Heart left ventricle (tissue), 16 donors: ENCODE measurements around the gene ADAMTS7. TPM values are rescaled to one million over a fixed set of nuclear protein-coding genes. Genes with fewer than 3 reads are reported as not detected.
"Not testable (repeated sequence)": the region's sequence is repeated elsewhere in the genome, so short reads cannot be mapped to it uniquely, and the experiment has no call there.

Experiments used
- ATAC-seq, 4 donors: fragments of 200-7000 bp; cut with Tn5 transposase; one replicate each; pipeline ENCODE4 v1.9.1; 2020 to 2022; ENCODE audit warnings: moderate library complexity in 4 of 4, mild to moderate bottlenecking in 3 of 4, moderate number of reproducible peaks in 1 of 4
- DNase-seq, 5 donors: peaks; one replicate each; pipeline ENCODE4 v3.0.0-alpha.2; 2020
- H3K27ac ChIP-seq, 12 donors: fragments of 200-600 bp; sonication (generic) in 4 of 12; one replicate each; pipeline versions ENCODE4 v1.5.0 to v1.8.0; 2016 to 2022; ENCODE audit warnings: mild to moderate bottlenecking in 2 of 12
- H3K27me3 ChIP-seq, 9 donors: fragments of 200-600 bp; sonication (generic) in 2 of 9; one replicate each; pipeline versions ENCODE4 v1.5.1 to v1.8.0; 2016 to 2022; ENCODE audit warnings: mild to moderate bottlenecking in 3 of 9
- H3K36me3 ChIP-seq, 9 donors: fragments of 200-600 bp; sonication (generic) in 2 of 9; one replicate each; pipeline versions ENCODE4 v1.5.0 to v1.8.0; 2018 to 2022; ENCODE audit warnings: mild to moderate bottlenecking in 2 of 9
- H3K4me1 ChIP-seq, 12 donors: fragments of 200-600 bp; sonication (generic) in 4 of 12; one replicate each; pipeline versions ENCODE4 v1.5.0 to v1.8.0; 2016 to 2022; ENCODE audit warnings: mild to moderate bottlenecking in 3 of 12
- H3K4me3 ChIP-seq, 12 donors: fragments of 200-600 bp; sonication (generic) in 4 of 12; one replicate each; pipeline versions ENCODE4 v1.5.0 to v1.8.0; 2017 to 2022; ENCODE audit warnings: mild to moderate bottlenecking in 9 of 12, moderate library complexity in 4 of 12
- H3K9me3 ChIP-seq, 12 donors: fragments of 200-600 bp; sonication (generic) in 4 of 12; one replicate each; pipeline versions ENCODE4 v1.5.0 to v1.8.0; 2016 to 2022; ENCODE audit warnings: mild to moderate bottlenecking in 1 of 12
- CTCF ChIP-seq, 12 donors: fragments of 200-600 bp; sonication (generic) in 4 of 12; IDR thresholded peaks; one replicate each; pipeline versions ENCODE4 v1.5.0 to v1.8.0; 2018 to 2022; ENCODE audit warnings: antibody characterized with exemption in 12 of 12, mild to moderate bottlenecking in 5 of 12
- POLR2A ChIP-seq, 2 donors: fragments of 450-650 bp; IDR thresholded peaks; one replicate each; pipeline ENCODE4 v1.6.1; 2017; ENCODE audit warnings: antibody characterized with exemption in 2 of 2, mild to moderate bottlenecking in 2 of 2, moderate library complexity in 2 of 2
- WGBS, 4 donors: extraction: QIAGEN DNeasy Blood & Tissue Kit in 2 of 4; methylation state at CpG; one replicate each; pipeline versions ENCODE4 v1.1.5 to v1.1.7; 2013 to 2018; 5-methylcytosine and 5-hydroxymethylcytosine counted together
- intact Hi-C, 10 donors: fragments of 100-400 bp; cut with DNase I; formaldehyde crosslinking; loops; one replicate each; pipeline versions ENCODE4 v1.11.1 to v1.14.2; 2022
- polyA plus RNA-seq, 2 donors: library from polyadenylated mRNA; stranded (reverse); fragments of 200-250 nt; gene quantifications; one replicate each; pipeline ENCODE4 v1.2.3, GENCODE V29; 2013
- total RNA-seq, 9 donors: library from RNA; depleted of rRNA in 2 of 9; stranded (reverse); fragments of >200 nt in 2 of 9; fragmentation: NEBNext Ultra II Directional in 3 of 9; extraction: Animal tissue kit (Norgen Biotek cat#: 25700) in 3 of 9; gene quantifications; one replicate each; pipeline versions ENCODE4 v1.1.0 to v1.2.4, GENCODE V29; 2016 to 2023
- donor health status: ischemic (EF 13 %, LVEDD 7.1; RV severe dilation, severe dysfunction).
- donor health status: healthy with polysubstance abuse.
- donor health status: DM: no; HTN: yes; CAD: no.
- donor health status: DM: no; HTN: no; CAD: no.
- donor health status: ischemic (EF 25% LVEDD 6.9; RV normal size, moderate dysfunction).
- donor health status: ischemic (EF 25% LVEDD 5.7; RV mildly dilated, moderate dysfunction).
- donor health status: healthy.
- donor health status: DM: yes; HTN: yes; CAD: no.
- donor health status: ischemic (EF 35%, LVEDD 5.7; RV mildly dilated, moderate dysfunction).
- donor health status: nonischemic (EF 11% LVEDD 7.7; RV severe dilation, severe dysfunction).
- donor health status: DM: yes; HTN: yes; CAD: no.
- donor health status: PGD.
- donor health status: ischemic (EF 29% LVEDD 5.4; RV normal size, mild dysfunction).
- donor health status: nonischemic (EF 23%, LVEDD 6.1; RV moderate dilation, normal function).

Gene ADAMTS7
- total and polyA plus RNA-seq, 11 donors = 5.0 to 29.9 (median 13.9) TPM

- TF ChIP-seq POLR2A (IDR thresholded peaks at IDR 0.05) (no peak), CTCF (IDR thresholded peaks at IDR 0.05) (no peak)
- no peak for DNase-seq
- H3K4me3 ChIP-seq = no peak overlapping the region
- H3K27me3 ChIP-seq = no peaks in the 10 kb centered on the region
- ATAC-seq = no peak
- H3K9me3 ChIP-seq = no peaks in the 10 kb centered on the region
- intact Hi-C loops = no loop called here
- H3K4me1 ChIP-seq = peaks cover 0 to 19% (median 0%) of the 10 kb centered on the region in 12 donors
- peaks cover 0 to 31% (median 14%) of the 10 kb centered on the region in 9 donors for H3K36me3 ChIP-seq
- H3K27ac ChIP-seq = no peak overlapping the region
Observed at GRCh38 chr15:78795043-78795442, 16.2 kb downstream of the ADAMTS7 start.

- intact Hi-C loops = not testable (repeated sequence)
Observed at GRCh38 chr15:78794446-78794845, 16.8 kb downstream of the ADAMTS7 start.

GRCh38 chr15:78791357-78791756, 19.9 kb downstream of the ADAMTS7 start:
- Histone ChIP-seq H3K4me3 (no peak overlapping the region), H3K4me1 (peaks cover 0 to 13% (median 0%) of the 10 kb centered on the region in 12 donors), H3K27me3 (no peaks in the 10 kb centered on the region), H3K36me3 (peaks cover 0 to 49% (median 32%) of the 10 kb centered on the region in 9 donors), H3K27ac (no peak overlapping the region), H3K9me3 (no peaks in the 10 kb centered on the region)
- no peak for ATAC-seq
- peak in 1 of 5 donors; percentile 20 for DNase-seq
- intact Hi-C loops = no loop called here
- 97 to 100% (median 97%) methylated on average over 2 to 4 of the region's 4 CpGs; no CpG with 5 or more reads in 1 of the 4 donors for WGBS, 4 donors
- TF ChIP-seq POLR2A (IDR thresholded peaks at IDR 0.05) (no peak), CTCF (IDR thresholded peaks at IDR 0.05) (no peak)

More at GRCh38 chr15:78794446-78794845, 16.8 kb downstream of the ADAMTS7 start:
- not testable (repeated sequence) for H3K9me3 ChIP-seq, ATAC-seq, H3K4me3 ChIP-seq, H3K27ac ChIP-seq, DNase-seq, H3K27me3 ChIP-seq
- H3K36me3 ChIP-seq = peaks cover 0 to 31% (median 18%) of the 10 kb centered on the region in 9 donors
- peaks cover 0 to 24% (median 0%) of the 10 kb centered on the region in 12 donors for H3K4me1 ChIP-seq
- WGBS, 4 donors = 95 to 98% (median 96%) methylated on average over 4 of the region's 4 CpGs

- WGBS, 4 donors = 44 to 60% (median 53%) methylated on average over 4 of the region's 4 CpGs
- no peak for TF ChIP-seq POLR2A (IDR thresholded peaks at IDR 0.05)
- TF ChIP-seq CTCF (IDR thresholded peaks at IDR 0.05) = no peak
- Histone ChIP-seq H3K9me3 (peaks cover 0 to 1% (median 0%) of the 10 kb centered on the region in 12 donors), H3K27ac (peak overlapping the region in 1 of 12 donors; percentile 24), H3K27me3 (no peaks in the 10 kb centered on the region), H3K36me3 (peaks cover 0 to 47% (median 28%) of the 10 kb centered on the region in 9 donors), H3K4me3 (no peak overlapping the region), H3K4me1 (peaks cover 0 to 13% (median 0%) of the 10 kb centered on the region in 12 donors)
- DNase-seq (peak in 1 of 5 donors; percentile 62), ATAC-seq (peak; percentile 70 to 85 (median 77))
- intact Hi-C loops = no loop called here
Observed at GRCh38 chr15:78790027-78790426, 21.2 kb downstream of the ADAMTS7 start.

GRCh38 chr15:78789615-78790014, 21.6 kb downstream of the ADAMTS7 start:
- WGBS, 4 donors = 76 to 89% (median 85%) methylated on average over 10 to 17 of the region's 17 CpGs
- no peak overlapping the region for H3K27ac ChIP-seq
- DNase-seq = peak in 1 of 5 donors; percentile 51
- peaks cover 0 to 5% (median 0%) of the 10 kb centered on the region in 12 donors for H3K9me3 ChIP-seq
- ATAC-seq = peak in 1 of 4 donors; percentile 7
- H3K4me3 ChIP-seq = no peak overlapping the region
- H3K27me3 ChIP-seq = no peaks in the 10 kb centered on the region
- TF ChIP-seq CTCF (IDR thresholded peaks at IDR 0.05) (no peak), POLR2A (IDR thresholded peaks at IDR 0.05) (no peak)
- intact Hi-C loops = no loop called here
- peaks cover 0 to 44% (median 27%) of the 10 kb centered on the region in 9 donors for H3K36me3 ChIP-seq
- H3K4me1 ChIP-seq = peaks cover 0 to 13% (median 0%) of the 10 kb centered on the region in 12 donors
